HL-60/S4 (cell line): ENCODE results near the gene KRTAP13-1.

Source experiments
- in situ Hi-C: fragments of 300-500 bp; cut with MboI; formaldehyde crosslinking; loops from 2 replicates; pipeline ENCODE4 v1.14.3; 2022; ENCODE audit warnings: low sequenced_read_pairs

Gene KRTAP13-1

GRCh38 chr21:30395731-30396130 lies at the start of gene KRTAP13-1:
Gene KRTAP13-1, plus strand, starts transcription at chr21:30396031. Its CDS starts 56 bp downstream, at chr21:30396087.
- in situ Hi-C loops: no loop called here

GRCh38 chr21:30348506-30348905 lies 47.3 kb upstream of the KRTAP13-1 start, which contains the start of gene KRTAP23-1:
Gene KRTAP23-1, minus strand, starts transcription at chr21:30348606. Its CDS starts 0 bp downstream, at chr21:30348606.
- in situ Hi-C loops: no loop called here

- in situ Hi-C loops: no loop called here
These were observed 46.3 kb upstream of the KRTAP13-1 start for GRCh38 chr21:30349572-30349971.

- in situ Hi-C loops: no loop called here
These were observed 44.3 kb upstream of the KRTAP13-1 start for GRCh38 chr21:30351534-30351933.

- in situ Hi-C loops: no loop called here
These were observed 41.4 kb upstream of the KRTAP13-1 start for GRCh38 chr21:30354308-30355005.

- in situ Hi-C loops: no loop called here
These were observed 39.9 kb upstream of the KRTAP13-1 start for GRCh38 chr21:30355906-30356305.

- in situ Hi-C loops: no loop called here
These were observed 23.6 kb upstream of the KRTAP13-1 start, which contains the start of gene KRTAP13-2 for GRCh38 chr21:30372139-30372770. Gene KRTAP13-2, minus strand, starts transcription at chr21:30372271. Its CDS starts 58 bp downstream, at chr21:30372213.

GRCh38 chr21:30382201-30382600 lies 13.6 kb upstream of the KRTAP13-1 start:
- in situ Hi-C loops: no loop called here

- in situ Hi-C loops: no loop called here
These were observed 4.3 kb upstream of the KRTAP13-1 start for GRCh38 chr21:30391492-30392025.

- in situ Hi-C loops: no loop called here
These were observed 13.1 kb downstream of the KRTAP13-1 start for GRCh38 chr21:30408782-30409494.

- in situ Hi-C loops: no loop called here
These were observed 20.2 kb downstream of the KRTAP13-1 start for GRCh38 chr21:30415993-30416392.

- in situ Hi-C loops: no loop called here
These were observed 30.0 kb downstream of the KRTAP13-1 start, which contains the start of gene KRTAP13-3 for GRCh38 chr21:30425826-30426225. Gene KRTAP13-3, minus strand, starts transcription at chr21:30425926. Its CDS starts 14 bp downstream, at chr21:30425912.

GRCh38 chr21:30426731-30427130 lies 30.9 kb downstream of the KRTAP13-1 start:
- in situ Hi-C loops: no loop called here

GRCh38 chr21:30430170-30430655 lies 34.4 kb downstream of the KRTAP13-1 start, which contains the start of gene KRTAP13-4:
Gene KRTAP13-4, plus strand, starts transcription at chr21:30430220. Its CDS starts 56 bp downstream, at chr21:30430276.
- in situ Hi-C loops: no loop called here

GRCh38 chr21:30434033-30434631 lies 38.3 kb downstream of the KRTAP13-1 start:
- in situ Hi-C loops: no loop called here

- in situ Hi-C loops: no loop called here
These were observed 41.3 kb downstream of the KRTAP13-1 start for GRCh38 chr21:30437010-30437565.

GRCh38 chr21:30439975-30440374 lies 44.1 kb downstream of the KRTAP13-1 start, which contains the start of gene KRTAP15-1:
Gene KRTAP15-1, plus strand, starts transcription at chr21:30440275. Its CDS starts 53 bp downstream, at chr21:30440328.
- in situ Hi-C loops: no loop called here

- in situ Hi-C loops: no loop called here
These were observed 47.4 kb downstream of the KRTAP13-1 start for GRCh38 chr21:30443226-30443625.

GRCh38 chr21:30444204-30444603 lies 48.4 kb downstream of the KRTAP13-1 start:
- in situ Hi-C loops: no loop called here
